Ovary (tissue), 9 donors: ENCODE measurements around the gene MARCHF3. TPM values are rescaled to one million over a fixed set of nuclear protein-coding genes. Genes with fewer than 3 reads are reported as not detected.

ENCODE experiments used
- DNase-seq, 5 donors: peaks; one replicate each; pipeline ENCODE4 v3.0.0-alpha.2; 2019 to 2020
- H3K27ac ChIP-seq, 2 donors: fragments of 200-600 bp; one replicate each; pipeline versions ENCODE4 v1.5.1 to v1.8.0; 2019 to 2022
- H3K27me3 ChIP-seq: fragments of 200-600 bp; one replicate; pipeline ENCODE4 v1.8.0; 2022
- H3K36me3 ChIP-seq: fragments of 200-600 bp; sonication (generic); one replicate; pipeline ENCODE4 v1.5.1; 2019
- H3K4me1 ChIP-seq: one replicate; pipeline ENCODE4 v1.8.1; 2013; ENCODE audit warnings: mild to moderate bottlenecking, moderate library complexity; ENCODE audit not compliant: insufficient read depth
- H3K4me3 ChIP-seq: fragments of 200-600 bp; sonication (generic); one replicate; pipeline ENCODE4 v1.5.1; 2017
- H3K9me3 ChIP-seq, 2 donors: fragments of 200-600 bp in 1 of 2; sonication (generic) in 1 of 2; one replicate each; pipeline versions ENCODE4 v1.5.1 to v1.8.1; 2013 to 2019; ENCODE audit warnings: mild to moderate bottlenecking in 1 of 2, moderate library complexity in 1 of 2
- EP300 ChIP-seq: sonication (generic); formaldehyde crosslinking; IDR thresholded peaks from one replicate; pipeline ENCODE4 v1.6.1; 2017; ENCODE audit warnings: antibody characterized with exemption
- POLR2A ChIP-seq: fragments of 450-650 bp; IDR thresholded peaks from one replicate; pipeline ENCODE4 v1.6.1; 2017; ENCODE audit warnings: antibody characterized with exemption, mild to moderate bottlenecking, moderate library complexity
- WGBS, 3 donors: extraction: QIAGEN DNeasy Blood & Tissue Kit in 1 of 3; methylation state at CpG; one replicate each; pipeline versions ENCODE4 v1.1.5 to v1.1.7; 2013 to 2017; 5-methylcytosine and 5-hydroxymethylcytosine counted together
- intact Hi-C, 4 donors: fragments of 100-400 bp; cut with DNase I; formaldehyde crosslinking; loops; one replicate each; pipeline versions ENCODE4 v1.11.0 to v1.15.1; 2022 to 2023
- polyA plus RNA-seq, 2 donors: library from polyadenylated mRNA; stranded (reverse); fragments of 200-250 nt in 1 of 2; fragments of 350-450 nt in 1 of 2; fragmentation: Illumina TruSeq in 1 of 2; extraction: RNeasy Lipid Tissue Mini Kit (QIAGEN cat#74804) in 1 of 2; gene quantifications; one replicate each; pipeline ENCODE4 v1.2.3, GENCODE V29; 2013 to 2014
- total RNA-seq, 7 donors: library from RNA; depleted of rRNA in 2 of 7; stranded (reverse); fragments of >200 nt in 2 of 7; fragmentation: NEBNext Ultra II Directional in 3 of 7; extraction: Animal tissue kit (Norgen Biotek cat#: 25700) in 3 of 7; gene quantifications; one replicate each; pipeline versions ENCODE4 v1.1.0 to v1.2.4, GENCODE V29; 2016 to 2023
- TF ChIP-seq, protein P1 (sequence below), 3 donors: fragments of 450-650 bp in 2 of 3; fragments of 200-600 bp in 1 of 3; IDR thresholded peaks; one replicate each; pipeline versions ENCODE4 v1.5.1 to v1.8.0; 2016 to 2022; ENCODE audit warnings: antibody characterized with exemption in 3 of 3, mild to moderate bottlenecking in 1 of 3
- donor health status: DM: no; HTN: no; CAD: no; lungs with moderate emphysema.
- donor health status: DM: no; HTN: no; CAD: no.
- donor health status: Bipolar disorder and iron deficiency.
- donor health status: DM: yes; HTN: yes; CAD: no.
- donor health status: DM: no; HTN: no; CAD: no.
- donor health status: DM: yes; HTN: yes; CAD: no.

Gene MARCHF3
- total and polyA plus RNA-seq, 9 donors = 2.1 to 13.8 (median 4.5) TPM

DNA sequence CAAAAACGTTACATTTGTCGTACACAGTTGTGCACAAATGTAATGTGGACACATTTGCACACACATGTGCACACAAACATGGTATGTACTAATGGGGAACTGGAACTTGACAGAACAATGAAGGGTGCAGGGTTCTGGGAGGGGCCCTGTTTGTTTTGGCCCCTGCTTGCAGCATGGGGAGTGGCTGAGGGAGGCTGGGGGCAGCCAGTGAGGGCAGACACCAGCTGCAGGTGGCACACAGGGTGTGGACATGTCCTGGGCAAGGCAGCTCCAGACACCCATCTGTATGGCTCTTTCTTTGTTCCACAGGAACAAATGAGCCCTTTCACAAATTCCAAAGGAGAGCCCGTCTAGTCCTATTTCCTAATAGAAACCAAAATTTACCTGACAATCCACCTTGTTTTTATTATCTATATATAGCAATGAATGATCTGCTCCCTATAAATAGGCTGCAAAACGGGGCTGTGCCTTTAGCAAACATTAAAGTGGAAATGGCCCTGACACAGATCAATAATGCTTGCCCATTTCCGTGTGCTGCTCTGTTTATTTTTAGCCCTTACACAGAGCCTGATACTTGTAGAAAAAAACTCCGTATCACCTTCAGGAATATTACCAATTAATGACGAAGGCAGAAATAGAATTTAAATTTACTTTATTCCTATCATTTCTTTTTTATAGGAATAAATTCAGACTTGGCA lies 26.4 kb downstream of the MARCHF3 start:
- TF ChIP-seq EP300 (no peak), POLR2A (no peak)
- TF ChIP-seq, protein P1, sequence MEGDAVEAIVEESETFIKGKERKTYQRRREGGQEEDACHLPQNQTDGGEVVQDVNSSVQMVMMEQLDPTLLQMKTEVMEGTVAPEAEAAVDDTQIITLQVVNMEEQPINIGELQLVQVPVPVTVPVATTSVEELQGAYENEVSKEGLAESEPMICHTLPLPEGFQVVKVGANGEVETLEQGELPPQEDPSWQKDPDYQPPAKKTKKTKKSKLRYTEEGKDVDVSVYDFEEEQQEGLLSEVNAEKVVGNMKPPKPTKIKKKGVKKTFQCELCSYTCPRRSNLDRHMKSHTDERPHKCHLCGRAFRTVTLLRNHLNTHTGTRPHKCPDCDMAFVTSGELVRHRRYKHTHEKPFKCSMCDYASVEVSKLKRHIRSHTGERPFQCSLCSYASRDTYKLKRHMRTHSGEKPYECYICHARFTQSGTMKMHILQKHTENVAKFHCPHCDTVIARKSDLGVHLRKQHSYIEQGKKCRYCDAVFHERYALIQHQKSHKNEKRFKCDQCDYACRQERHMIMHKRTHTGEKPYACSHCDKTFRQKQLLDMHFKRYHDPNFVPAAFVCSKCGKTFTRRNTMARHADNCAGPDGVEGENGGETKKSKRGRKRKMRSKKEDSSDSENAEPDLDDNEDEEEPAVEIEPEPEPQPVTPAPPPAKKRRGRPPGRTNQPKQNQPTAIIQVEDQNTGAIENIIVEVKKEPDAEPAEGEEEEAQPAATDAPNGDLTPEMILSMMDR (IDR thresholded peaks at IDR 0.05) = no peak
- no peaks in the 10 kb centered on the region for H3K4me1 ChIP-seq
- H3K27me3 ChIP-seq = no peaks in the 10 kb centered on the region
- no peaks in the 10 kb centered on the region for H3K9me3 ChIP-seq
- no peak overlapping the region for H3K27ac ChIP-seq
- H3K4me3 ChIP-seq = no peak overlapping the region
- 90 to 91% (median 90%) methylated on average over 7 of the region's 7 CpGs for WGBS, 3 donors
- intact Hi-C loops = no loop called here
- H3K36me3 ChIP-seq = no peaks in the 10 kb centered on the region
- no peak for DNase-seq

DNA sequence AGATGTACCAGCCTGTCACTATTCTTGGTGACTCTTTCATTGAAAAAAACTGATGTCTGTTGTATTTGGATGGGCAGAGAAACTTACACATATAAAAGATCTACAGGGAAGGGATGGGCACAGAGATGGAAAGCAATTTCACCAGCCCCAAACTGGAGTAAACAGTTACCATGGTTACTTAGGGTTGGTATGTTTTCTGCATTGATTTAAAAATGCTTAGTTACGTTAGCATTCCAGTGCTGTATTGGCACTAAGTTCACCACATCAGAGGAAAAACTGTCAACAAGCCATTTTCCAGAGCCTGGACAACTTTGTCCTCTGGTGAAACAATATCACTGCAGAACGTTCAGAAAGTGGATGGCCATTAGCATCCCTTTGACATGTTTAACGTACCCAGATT lies 28.0 kb downstream of the MARCHF3 start:
- no peaks in the 10 kb centered on the region for H3K36me3 ChIP-seq
- intact Hi-C loops = no loop called here
- H3K9me3 ChIP-seq = no peaks in the 10 kb centered on the region
- no peaks in the 10 kb centered on the region for H3K27me3 ChIP-seq
- H3K27ac ChIP-seq = no peak overlapping the region
- no peaks in the 10 kb centered on the region for H3K4me1 ChIP-seq
- no peak for DNase-seq
- no peak overlapping the region for H3K4me3 ChIP-seq
- 60 to 69% (median 63%) methylated on average over 3 of the region's 3 CpGs for WGBS, 3 donors
- TF ChIP-seq EP300 (no peak), POLR2A (no peak)
- TF ChIP-seq, protein P1 (IDR thresholded peaks at IDR 0.05) = no peak

DNA sequence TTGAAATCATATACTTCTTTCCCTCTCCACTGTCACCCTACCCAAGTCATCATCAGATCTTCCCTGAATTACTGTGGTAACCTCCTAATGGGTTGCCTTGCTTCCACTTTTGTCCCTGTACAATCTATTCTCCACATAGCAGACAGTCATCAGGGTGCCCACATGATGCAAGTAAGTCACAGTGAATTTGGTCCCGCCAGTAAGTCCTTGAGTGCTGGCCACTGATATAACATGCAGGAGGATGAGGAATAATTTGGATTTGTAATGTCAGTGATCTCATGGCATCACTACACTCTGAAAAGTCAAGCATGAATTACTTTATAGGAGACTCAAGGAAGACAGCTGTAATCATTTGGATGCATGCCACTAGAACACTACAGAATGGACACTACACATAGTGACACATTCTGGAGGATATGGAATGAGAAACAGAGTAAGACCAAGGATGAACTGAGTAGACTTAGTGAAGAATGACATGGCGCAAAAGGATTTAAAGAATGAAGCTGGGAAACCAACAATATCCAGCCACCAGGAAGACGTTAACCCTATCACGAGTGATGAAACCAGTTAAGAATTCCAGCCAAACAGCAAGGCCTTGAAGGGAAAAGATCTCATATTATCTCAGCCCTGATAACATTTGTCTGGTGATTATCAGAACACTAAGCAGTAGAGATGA lies 28.6 kb downstream of the MARCHF3 start:
- DNase-seq = no peak
- Histone ChIP-seq H3K27ac (no peak overlapping the region), H3K36me3 (no peaks in the 10 kb centered on the region), H3K4me1 (no peaks in the 10 kb centered on the region), H3K9me3 (no peaks in the 10 kb centered on the region), H3K27me3 (no peaks in the 10 kb centered on the region), H3K4me3 (no peak overlapping the region)
- no peak for TF ChIP-seq EP300
- TF ChIP-seq, protein P1 (IDR thresholded peaks at IDR 0.05) = no peak
- TF ChIP-seq POLR2A = no peak
- intact Hi-C loops = no loop called here
- WGBS, 3 donors = 66 to 71% (median 70%) methylated on average over 4 of the region's 4 CpGs

DNA sequence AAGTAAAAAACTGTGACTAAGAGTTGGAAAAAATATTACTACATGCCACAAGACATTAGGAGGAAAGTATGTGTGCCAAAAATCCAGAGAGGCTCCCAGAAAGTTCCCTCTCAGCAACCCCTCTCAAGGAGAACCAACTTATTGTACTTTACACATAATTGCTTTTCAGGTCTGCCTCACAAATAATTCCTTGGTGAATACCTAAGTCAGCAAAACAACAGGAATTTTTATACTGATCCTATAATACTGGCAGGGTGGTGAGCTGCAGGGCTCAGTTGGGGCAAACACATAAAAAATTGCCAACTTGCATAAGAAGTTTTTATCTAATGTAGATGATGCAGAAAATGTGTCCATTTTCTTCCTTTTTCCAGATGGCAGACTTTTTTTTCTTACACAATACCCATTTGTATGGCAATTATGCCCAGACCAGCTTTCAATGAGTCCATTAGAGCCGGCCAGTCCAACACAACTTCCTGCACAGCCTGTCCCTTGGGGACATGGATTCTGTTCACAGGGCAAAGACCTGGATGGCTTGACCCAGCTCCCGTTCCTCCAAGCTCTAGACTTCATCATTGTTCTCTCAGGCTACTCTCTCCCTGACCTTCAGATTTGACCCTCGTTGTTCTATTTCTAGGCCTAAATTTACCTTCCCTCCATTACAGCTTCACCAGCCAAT lies 31.3 kb downstream of the MARCHF3 start:
- 86 to 93% (median 91%) methylated on average over 3 of the region's 3 CpGs for WGBS, 3 donors
- TF ChIP-seq POLR2A (no peak), EP300 (no peak)
- TF ChIP-seq, protein P1 (IDR thresholded peaks at IDR 0.05) = no peak
- Histone ChIP-seq H3K9me3 (no peaks in the 10 kb centered on the region), H3K4me3 (no peak overlapping the region), H3K36me3 (no peaks in the 10 kb centered on the region), H3K27ac (no peak overlapping the region), H3K27me3 (no peaks in the 10 kb centered on the region), H3K4me1 (no peaks in the 10 kb centered on the region)
- intact Hi-C loops = no loop called here
- DNase-seq = no peak
